Measurements from ENCODE around the gene DHODH.

DHODH gene

DNA sequence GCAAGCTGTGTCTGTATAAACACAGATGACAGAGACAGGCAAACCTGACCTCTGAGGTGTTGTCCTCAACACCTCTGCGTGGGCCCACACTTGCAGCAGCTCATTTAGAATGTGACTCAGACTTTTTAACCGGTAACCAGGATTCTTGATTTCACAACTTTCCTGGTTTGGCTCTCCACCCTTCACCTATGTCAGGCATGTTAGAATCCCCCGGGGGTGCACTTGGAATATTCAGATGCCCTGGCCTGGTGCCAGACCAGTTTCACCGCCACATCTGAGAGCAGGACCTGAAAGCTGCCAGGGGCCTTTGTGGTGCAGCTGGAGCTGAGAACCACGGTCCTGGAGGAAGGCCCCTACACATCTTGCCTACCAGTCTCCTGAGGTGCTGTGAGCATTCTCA is 4.8 kb downstream of the DHODH start:
- in situ Hi-C loops (cut with MboI; ENCODE audit: low sequenced_read_pairs): no loop called here

DNA sequence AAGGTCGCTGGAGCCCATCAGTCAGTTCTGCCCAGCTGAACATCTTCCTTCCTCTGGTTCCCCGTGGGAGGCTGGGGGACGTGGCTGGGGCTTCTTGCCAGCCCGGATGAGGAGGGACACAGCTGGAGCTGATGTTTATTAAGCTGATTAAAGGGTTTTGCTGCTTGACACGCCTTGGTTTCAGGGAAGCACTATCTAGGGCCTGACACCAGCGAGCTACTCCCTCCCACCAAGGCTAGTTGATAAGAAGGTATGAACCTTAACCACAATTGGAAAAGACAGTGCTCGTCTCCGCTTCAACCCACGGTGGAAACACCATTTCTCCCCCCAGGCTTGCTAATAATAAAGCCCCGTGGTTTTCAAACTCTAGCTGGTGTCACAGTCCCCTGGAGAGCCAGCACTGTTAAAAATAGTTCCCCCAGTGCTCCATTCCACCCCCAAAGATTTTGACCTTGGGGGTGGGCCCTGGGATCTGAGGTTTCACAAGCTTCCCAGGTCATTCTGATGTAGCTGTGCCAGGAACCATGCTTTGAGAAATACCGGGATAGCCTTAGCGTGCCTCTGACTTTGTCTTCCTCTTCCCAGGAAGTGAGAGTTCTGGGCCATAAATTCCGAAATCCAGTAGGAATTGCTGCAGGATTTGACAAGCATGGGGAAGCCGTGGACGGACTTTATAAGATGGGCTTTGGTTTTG is 5.5 kb downstream of the DHODH start:
- in situ Hi-C loops (cut with MboI; ENCODE audit: low sequenced_read_pairs): no loop called here

DNA sequence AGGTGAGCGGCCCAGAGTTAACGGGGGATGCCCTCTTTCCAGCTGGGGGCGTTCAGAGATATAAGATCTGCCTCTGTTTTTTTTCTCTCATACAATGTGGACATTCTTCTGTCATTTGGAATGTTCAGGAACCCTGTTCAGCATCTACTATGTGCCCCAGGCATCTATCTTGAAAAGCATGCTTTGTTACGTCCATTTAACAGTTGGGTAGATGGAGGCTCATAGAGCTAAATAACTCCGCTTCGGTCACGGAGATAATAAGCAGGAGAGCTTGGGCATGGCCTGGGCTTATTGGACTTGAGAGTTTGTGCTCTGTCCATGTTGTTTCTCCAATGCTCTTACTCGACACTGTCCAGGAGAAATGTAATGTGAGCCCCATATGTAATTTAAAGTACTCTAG is 6.1 kb downstream of the DHODH start:
- in situ Hi-C loops (cut with MboI; ENCODE audit: low sequenced_read_pairs): no loop called here

DNA sequence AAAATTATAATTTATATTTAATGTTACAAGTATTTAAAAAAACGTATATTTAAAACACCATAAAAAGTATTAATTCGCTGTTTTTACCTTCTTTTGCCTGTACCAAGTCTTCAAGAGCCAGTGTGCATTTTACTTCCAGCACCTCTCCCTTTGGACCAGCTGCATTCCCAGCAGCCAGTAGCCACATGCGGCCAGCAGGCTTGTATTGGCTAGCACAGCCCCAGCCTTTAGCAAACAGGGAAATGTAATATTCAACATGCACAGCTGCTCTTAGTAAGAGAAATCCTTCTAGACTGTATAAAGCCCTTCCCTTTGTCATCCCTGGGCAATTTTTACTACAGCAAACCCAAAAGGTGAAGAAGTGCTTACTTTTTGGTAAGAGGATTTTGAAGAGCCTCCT is 6.6 kb downstream of the DHODH start:
- in situ Hi-C loops (cut with MboI; ENCODE audit: low sequenced_read_pairs): no loop called here

DNA sequence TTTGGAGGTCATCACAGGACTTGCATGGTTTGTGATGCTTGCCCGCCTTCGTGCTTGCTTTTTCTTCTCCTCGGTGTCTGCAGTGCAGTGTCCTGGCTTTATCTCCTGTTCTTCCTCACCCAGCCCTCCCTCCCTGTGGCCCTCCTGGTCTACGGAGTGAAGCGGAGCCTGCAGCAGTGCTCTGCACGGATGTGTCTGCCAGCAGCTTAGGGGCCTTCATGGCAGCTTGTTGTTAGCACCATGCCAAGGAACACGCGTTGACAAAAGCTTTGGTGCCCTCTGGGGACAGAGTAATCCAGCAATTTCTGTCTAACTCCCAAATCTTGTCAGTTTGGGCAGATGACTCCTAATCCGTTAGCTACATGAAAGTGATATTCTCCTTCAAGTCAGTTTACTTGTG is 9.9 kb downstream of the DHODH start:
- in situ Hi-C loops (cut with MboI; ENCODE audit: low sequenced_read_pairs): no loop called here

DNA sequence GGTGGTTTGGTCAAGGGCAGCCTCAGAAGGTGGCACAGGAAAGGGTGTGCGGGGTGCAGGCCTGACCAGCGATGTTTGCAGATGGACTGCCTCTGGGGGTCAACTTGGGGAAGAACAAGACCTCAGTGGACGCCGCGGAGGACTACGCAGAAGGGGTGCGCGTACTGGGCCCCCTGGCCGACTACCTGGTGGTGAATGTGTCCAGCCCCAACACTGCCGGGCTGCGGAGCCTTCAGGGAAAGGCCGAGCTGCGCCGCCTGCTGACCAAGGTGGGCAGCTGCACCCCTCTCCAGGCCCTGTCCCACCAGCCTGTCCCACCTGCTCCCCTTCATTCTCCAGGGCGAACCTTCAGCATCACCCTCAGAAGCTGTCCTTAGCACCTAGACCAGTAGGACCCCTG is 12.5 kb downstream of the DHODH start:
- in situ Hi-C loops (cut with MboI; ENCODE audit: low sequenced_read_pairs): no loop called here

DNA sequence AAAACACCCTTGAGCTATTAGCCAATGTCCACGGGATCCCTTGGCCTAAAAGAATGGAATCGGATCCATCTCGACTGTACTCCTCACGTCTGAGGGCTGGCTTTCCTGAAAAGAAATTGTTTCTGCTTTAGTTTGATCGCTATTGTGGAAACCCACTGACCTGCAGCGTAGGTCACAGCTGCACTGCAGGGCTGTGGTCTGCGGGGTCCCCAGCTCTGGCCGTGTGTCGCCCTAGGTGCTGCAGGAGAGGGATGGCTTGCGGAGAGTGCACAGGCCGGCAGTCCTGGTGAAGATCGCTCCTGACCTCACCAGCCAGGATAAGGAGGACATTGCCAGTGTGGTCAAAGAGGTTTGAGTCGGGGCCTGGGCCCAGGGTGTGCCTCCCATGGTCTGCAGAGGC is 13.6 kb downstream of the DHODH start:
- in situ Hi-C loops (cut with MboI; ENCODE audit: low sequenced_read_pairs): no loop called here

DNA sequence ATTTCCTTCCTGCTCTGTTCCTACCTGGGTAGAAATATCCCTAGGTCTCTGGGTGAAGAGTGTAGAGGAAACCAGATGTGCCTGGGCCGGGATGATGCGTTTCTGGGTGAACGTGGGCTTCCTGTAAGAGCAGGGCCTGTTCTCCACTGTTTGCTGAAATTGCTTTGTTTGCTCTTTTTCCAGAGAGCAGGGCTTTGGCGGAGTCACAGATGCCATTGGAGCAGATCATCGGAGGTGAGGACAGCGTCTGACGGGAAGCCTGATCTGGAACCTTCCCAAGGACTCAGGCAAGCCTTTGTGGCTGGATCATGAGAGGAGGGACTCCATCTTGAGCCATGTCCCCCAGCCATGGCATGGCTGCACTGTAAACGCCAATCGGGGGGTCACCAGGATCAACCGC is 15.4 kb downstream of the DHODH start:
- in situ Hi-C loops (cut with MboI; ENCODE audit: low sequenced_read_pairs): no loop called here

DNA sequence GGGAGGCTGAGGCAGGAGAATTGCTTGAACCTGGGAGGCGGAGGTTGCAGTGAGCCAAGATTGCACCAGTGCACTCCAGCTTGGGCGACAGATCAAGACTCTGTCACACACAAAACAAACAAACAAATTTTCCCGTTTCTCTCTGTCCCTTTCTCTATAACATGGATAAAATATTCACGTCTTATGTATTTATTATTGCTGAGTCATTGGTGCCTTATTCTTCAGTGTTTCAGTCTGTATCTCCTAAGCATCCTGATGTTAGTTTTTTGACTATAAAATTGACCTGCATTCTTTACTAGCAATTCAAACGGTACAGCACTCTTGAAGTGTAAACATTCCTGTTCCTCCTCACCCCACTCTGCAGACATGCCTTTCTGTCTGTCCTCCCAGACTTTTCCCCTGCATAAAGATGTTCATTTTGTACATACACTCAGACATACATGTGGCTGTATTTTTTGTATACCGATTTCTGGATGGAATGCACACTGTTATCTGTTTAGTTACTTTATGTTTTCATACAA is 16.4 kb downstream of the DHODH start:
- in situ Hi-C loops (cut with MboI; ENCODE audit: low sequenced_read_pairs): no loop called here

DNA sequence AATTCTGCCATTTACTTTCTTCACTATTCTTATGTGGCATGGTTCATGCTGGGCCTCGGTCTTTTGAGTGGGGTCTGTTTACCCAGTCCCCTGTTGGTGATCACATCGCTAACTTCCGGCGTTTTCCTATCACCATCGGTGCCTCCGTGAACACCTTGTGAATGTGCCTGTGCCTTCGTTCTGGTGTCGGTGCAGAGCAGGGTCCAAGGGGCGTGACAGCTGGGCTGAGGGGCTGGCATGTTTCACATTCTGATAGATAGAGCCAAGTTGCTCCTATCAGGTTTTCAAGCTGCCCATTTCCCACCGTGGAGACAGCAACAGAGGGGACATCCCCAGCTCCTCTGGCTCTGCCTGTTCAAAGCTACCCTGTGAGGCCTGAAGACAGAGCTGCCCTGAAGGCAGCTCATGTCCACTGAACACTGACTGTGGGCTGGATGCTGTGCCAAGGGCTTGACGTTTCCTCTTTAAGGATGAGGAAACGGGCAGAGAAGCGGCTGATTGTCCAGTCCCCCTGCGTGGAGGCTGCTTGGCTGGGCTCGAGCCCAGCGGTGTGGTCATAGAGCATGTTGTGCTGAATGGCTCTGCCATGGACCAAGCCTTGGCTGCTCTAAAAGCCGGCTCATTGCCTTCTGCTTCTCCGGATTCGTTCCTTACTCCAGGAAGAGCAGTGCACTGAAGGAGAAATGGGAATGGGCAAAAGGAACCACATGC is 17.0 kb downstream of the DHODH start:
- in situ Hi-C loops (cut with MboI; ENCODE audit: low sequenced_read_pairs): no loop called here

DNA sequence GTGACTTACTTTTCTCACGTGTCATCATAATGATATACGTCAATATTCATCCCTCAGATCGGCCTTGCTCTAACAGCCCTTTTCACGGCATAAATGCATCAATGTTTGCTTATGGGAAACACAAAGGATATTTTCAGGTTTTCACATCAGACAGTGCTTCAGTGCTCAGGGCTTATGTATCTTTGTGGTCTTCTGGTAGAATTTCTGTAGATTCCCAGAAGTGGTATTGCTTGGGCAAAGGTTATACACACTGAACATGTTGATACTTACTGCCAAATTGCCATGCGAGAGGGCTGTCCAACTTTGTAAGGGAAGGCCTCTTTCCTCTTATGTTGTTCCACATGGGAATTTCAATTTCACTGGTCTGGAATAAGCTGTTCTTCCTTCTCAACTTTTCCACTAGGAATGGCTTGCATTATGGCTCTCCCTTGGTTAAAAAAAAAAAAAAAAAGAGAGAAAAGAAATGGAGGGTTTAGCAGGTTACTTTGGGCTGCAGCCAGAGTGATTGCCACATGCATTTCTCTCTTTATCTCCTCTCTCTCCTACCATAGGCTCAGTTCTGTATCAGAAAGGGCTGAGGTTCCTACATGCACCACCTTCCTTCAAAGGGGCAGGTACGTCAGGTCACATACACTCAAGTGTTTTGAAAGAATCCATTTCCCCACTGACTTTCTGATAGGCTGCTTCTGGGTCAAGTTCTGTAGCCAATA is 19.3 kb downstream of the DHODH start:
- in situ Hi-C loops (cut with MboI; ENCODE audit: low sequenced_read_pairs): no loop called here

DNA sequence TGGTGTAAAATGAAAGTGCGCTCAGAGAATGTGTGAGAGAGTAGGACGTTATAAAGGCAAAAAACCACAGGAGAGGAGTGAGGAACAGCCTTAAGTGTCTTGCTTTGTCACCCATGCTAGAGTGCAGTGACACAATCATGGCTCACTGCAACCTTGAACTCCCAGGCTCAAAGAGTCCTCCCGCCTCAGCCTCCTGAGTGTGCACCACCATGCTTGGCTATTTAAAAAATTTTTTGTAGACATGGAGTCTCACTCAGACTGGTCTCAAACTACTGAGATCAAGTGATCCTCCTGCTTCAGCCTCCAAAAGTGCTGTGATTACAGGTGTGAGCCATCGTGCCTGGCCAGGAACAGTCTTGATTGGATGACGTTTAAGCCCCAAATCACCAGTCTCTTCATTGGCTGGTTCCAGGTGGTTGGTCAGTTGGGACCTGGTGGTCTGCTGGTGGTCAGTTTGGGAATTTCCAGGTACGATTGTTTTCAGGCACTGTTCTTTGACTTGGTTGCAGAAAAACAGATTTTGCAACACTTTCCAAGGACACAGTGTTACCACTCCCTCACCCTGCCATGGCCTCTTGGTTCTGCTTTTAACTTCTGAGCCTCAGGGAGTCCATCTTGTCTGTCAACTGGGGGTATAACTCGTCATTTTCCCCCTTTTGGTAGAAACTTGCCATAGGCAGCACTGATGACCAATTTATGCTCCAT is 21.2 kb downstream of the DHODH start:
- in situ Hi-C loops (cut with MboI; ENCODE audit: low sequenced_read_pairs): no loop called here

DNA sequence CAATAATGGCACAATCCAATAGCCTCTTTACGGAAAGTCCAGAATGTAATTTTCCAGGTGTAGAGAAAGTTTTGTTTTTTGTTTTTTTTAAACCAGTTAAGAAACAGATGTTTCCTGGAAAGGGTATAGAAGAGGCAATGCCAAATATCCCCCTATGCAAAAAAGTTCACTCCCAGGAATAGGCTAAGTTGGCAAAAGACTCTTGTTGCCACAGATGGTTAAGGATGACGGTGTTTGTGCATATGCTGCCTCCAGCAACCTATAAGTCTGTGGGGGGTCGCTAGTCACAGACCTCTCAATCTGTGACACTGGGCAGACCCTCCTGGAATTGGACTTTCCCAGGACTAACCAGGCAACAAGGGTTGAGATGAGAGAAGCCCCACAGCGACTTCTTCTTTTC is 24.9 kb downstream of the DHODH start:
- in situ Hi-C loops (cut with MboI; ENCODE audit: low sequenced_read_pairs): no loop called here

DNA sequence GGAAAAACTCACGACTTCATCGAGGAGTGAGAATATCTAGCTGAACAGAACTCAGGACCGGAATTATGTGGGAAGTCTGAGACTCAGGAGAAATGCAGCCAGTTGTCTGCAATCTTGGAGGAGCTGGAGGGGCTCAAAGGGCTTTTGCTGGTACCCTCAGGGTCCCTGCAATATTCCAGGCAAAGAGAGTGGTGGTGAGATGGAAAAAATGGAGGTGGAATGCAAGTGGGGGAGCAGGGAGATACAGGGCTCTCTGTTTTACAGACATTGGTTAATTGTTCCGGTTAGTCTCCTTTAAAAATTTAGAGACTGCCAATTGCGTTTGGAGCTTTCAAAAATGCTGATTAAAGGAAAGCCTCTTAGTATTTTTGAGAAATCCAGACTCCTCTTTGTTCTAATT is 27.6 kb downstream of the DHODH start:
- in situ Hi-C loops (cut with MboI; ENCODE audit: low sequenced_read_pairs): no loop called here

DNA sequence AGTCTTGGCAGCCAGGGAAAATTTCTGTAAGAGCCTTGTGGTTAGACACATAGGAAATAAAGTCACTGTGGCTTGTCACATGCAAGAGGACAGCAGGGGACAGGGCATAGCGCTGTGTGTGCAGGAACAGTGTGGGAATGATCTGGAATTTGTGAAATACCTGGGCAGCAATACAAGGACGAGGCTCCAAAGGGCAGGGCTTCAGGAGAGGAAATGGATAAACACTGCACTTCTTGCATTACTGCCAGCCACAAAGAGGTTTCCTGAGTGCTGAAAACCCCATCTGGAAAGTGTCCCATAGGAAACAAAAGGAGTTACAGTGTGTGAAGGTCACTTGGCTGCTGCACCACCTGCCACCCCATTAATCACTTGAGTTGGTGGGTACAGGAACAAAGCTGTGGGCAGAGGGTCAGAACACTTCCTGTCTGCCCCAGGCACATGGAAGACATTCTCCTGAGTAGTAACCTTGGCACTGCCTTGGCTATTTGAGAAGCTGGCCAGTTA is 33.7 kb downstream of the DHODH start:
- in situ Hi-C loops (cut with MboI; ENCODE audit: low sequenced_read_pairs): no loop called here

DNA sequence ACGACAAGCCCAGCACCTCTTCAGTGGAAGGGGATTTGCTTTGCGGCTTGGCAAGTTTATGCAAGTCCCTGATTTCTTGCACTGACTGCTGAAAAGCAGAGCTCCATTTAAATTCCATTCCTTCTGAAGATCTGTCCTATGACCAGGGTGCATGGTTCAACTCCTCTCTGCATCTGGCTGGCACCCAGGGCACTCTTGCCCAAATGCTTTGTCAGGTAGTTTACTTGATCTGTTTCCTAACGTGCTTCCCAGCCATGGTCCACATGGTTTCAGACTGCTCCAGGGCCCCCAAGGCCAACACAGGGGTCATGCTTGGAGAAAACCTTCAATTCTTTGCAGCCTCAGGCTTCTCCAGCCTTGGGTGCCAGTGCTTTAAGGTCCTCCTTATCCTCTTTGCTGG is 34.5 kb downstream of the DHODH start:
- in situ Hi-C loops (cut with MboI; ENCODE audit: low sequenced_read_pairs): no loop called here

DNA sequence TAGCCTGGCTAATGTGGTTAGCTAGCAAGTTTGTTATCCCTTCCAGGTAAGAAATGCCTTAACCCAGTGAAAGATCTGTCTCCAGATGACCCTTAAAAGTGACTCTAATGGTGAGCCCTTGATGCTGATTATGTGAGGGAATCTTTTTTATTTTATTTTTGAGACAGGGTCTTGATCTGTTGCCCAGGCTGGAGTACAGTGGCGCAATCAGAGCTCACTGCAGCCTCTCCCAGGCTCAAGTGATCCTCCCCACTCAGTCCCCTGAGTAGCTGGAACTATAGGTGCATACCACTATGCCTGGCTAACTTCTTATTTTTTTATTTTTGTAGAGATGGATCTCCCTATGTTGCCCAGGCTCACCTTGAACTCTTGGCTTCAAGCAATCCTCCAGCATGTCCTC is 35.0 kb downstream of the DHODH start:
- in situ Hi-C loops (cut with MboI; ENCODE audit: low sequenced_read_pairs): no loop called here

DNA sequence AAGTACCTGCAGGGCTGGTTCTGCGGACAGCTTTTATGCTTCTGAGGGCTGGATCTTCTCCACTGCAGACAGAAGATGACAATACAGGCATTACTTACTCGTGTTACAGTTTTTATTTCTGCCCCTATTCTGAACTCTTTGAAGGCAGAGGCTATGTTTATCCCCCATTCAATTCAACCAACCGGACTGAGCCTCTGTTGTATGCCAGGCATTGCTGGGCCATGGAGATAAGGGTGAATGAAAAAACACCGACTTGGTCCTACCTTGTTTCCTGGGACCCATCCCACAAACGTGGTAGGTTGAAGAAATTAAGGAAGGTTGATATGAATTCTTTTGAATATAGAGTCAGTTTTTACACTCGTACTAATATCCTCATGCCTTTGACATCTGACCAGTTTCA is 35.8 kb downstream of the DHODH start:
- in situ Hi-C loops (cut with MboI; ENCODE audit: low sequenced_read_pairs): no loop called here

DNA sequence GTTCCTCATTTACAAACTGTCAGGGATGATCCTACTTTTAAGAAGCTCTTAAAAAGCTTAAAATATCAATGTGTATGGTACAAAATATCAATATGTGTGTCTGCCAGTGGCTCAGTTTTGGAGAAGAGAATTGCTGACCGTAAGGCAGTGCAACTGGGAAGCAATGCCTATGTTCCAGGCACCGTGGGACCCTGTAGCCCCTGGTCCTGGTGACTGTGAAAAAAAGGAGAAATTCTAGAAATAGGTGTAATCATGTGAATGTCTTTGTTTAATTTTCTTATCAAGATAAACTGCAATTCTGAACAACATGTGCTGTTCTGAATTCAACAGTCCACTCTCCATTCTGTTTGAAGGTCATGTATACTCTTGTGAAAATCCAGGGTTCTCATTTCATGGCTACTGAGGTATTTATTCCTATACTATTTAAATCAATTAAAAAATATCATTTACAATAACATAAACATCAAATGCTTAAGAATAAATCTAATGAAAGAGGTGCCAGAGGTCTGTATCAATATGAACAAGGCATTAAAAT is 36.3 kb downstream of the DHODH start:
- in situ Hi-C loops (cut with MboI; ENCODE audit: low sequenced_read_pairs): no loop called here

DNA sequence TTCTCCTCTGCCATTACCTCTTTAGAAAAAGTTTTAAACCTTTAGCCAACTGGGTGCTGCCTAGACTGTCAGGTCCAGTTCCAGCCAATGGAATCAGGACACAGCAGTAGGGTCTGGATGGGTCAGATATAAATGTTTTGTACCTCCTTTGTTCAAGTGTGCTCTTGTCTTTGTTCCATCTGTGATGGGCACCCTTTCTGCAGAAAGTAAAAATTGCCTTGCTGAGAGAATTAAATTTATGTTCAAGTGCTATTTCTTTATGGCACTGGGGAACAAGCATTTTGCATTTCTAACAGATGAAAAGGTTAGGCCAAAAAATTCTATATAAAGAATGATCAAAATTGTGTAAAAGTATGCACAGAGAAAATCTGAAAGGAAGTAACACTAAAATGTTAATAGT is 40.6 kb downstream of the DHODH start:
- in situ Hi-C loops (cut with MboI; ENCODE audit: low sequenced_read_pairs): no loop called here

Data from hTERT RPE-1 (cell line).